Right atrium auricular region (tissue), 2 donors: ENCODE data around the gene MZB1. TPM values are rescaled to one million over a fixed set of nuclear protein-coding genes. Genes with fewer than 3 reads are reported as not detected.

ENCODE experiments used
- DNase-seq: peaks from one replicate; pipeline ENCODE4 v3.0.0-alpha.2; 2019; ENCODE audit warnings: low spot score
- H3K27ac ChIP-seq, 2 donors: fragments of 200-600 bp; sonication (generic); 1 replicate in 1 of 2; 2 replicates in 1 of 2; pipeline ENCODE4 v1.5.1; 2016 to 2019
- H3K27me3 ChIP-seq, 2 donors: fragments of 200-600 bp; sonication (generic); one replicate each; pipeline versions ENCODE4 v1.5.1 to v1.6.0; 2017 to 2019
- H3K36me3 ChIP-seq: fragments of 200-600 bp; sonication (generic); one replicate; pipeline ENCODE4 v1.5.1; 2016
- H3K4me1 ChIP-seq, 2 donors: fragments of 200-600 bp; sonication (generic); one replicate each; pipeline versions ENCODE4 v1.5.1 to v1.6.0; 2017 to 2019
- H3K4me3 ChIP-seq, 2 donors: fragments of 200-600 bp; sonication (generic); 1 replicate in 1 of 2; 2 replicates in 1 of 2; pipeline ENCODE4 v1.5.1; 2017 to 2019; ENCODE audit warnings: mild to moderate bottlenecking in 1 of 2, moderate library complexity in 1 of 2
- H3K9me3 ChIP-seq, 2 donors: fragments of 200-600 bp; sonication (generic); one replicate each; pipeline ENCODE4 v1.5.1; 2019
- CTCF ChIP-seq, 2 donors: fragments of 200-600 bp; sonication (generic); IDR thresholded peaks; one replicate each; pipeline ENCODE4 v1.5.1; 2019; ENCODE audit warnings: antibody characterized with exemption in 2 of 2
- total RNA-seq, 2 donors: library from RNA; depleted of rRNA; stranded (reverse); fragments of >200 nt; gene quantifications; one replicate each; pipeline ENCODE4 v1.1.0, GENCODE V29; 2016

The MZB1 gene
- total RNA-seq, 2 donors from 2014 or later: 0.70 to 1.3 TPM

- no peak for DNase-seq
- Histone ChIP-seq H3K4me1 (peaks cover 0 to 90% of the 10 kb centered on the region in 2 donors), H3K4me3 (peak overlapping the region; percentile 52 to 62), H3K36me3 (no peaks in the 10 kb centered on the region), H3K9me3 (no peaks in the 10 kb centered on the region), H3K27me3 (no peaks in the 10 kb centered on the region), H3K27ac (peak overlapping the region; percentile 93 to 96)
- TF ChIP-seq CTCF (IDR thresholded peaks at IDR 0.05): peak; percentile 16 to 58
Observed at GRCh38 chr5:139392678-139393496, 3.2 kb upstream of the MZB1 start.

- TF ChIP-seq CTCF (IDR thresholded peaks at IDR 0.05): no peak
- peaks cover 0 to 94% of the 10 kb centered on the region in 2 donors for H3K4me1 ChIP-seq
- no peaks in the 10 kb centered on the region for H3K36me3 ChIP-seq
- no peaks in the 10 kb centered on the region for H3K9me3 ChIP-seq
- H3K27ac ChIP-seq: peak overlapping the region; percentile 93 to 96
- no peaks in the 10 kb centered on the region for H3K27me3 ChIP-seq
- no peak for DNase-seq
- peak overlapping the region; percentile 52 to 62 for H3K4me3 ChIP-seq
Observed at GRCh38 chr5:139392324-139392677, 2.6 kb upstream of the MZB1 start.

- Histone ChIP-seq H3K27me3 (no peaks in the 10 kb centered on the region), H3K9me3 (no peaks in the 10 kb centered on the region), H3K36me3 (no peaks in the 10 kb centered on the region), H3K27ac (peak overlapping the region; percentile 93 to 96), H3K4me1 (peaks cover 0 to 88% of the 10 kb centered on the region in 2 donors), H3K4me3 (peak overlapping the region; percentile 52 to 62)
- DNase-seq: no peak
- TF ChIP-seq CTCF (IDR thresholded peaks at IDR 0.05): no peak
Observed at GRCh38 chr5:139391570-139392323, 2.0 kb upstream of the MZB1 start.

GRCh38 chr5:139390639-139391569 lies 1.2 kb upstream of the MZB1 start:
- H3K9me3 ChIP-seq: no peaks in the 10 kb centered on the region
- peaks cover 0 to 82% of the 10 kb centered on the region in 2 donors for H3K4me1 ChIP-seq
- no peaks in the 10 kb centered on the region for H3K27me3 ChIP-seq
- peak overlapping the region in 1 of 2 donors; percentile 62 for H3K4me3 ChIP-seq
- H3K27ac ChIP-seq: peak overlapping the region; percentile 93 to 96
- no peak for DNase-seq
- H3K36me3 ChIP-seq: no peaks in the 10 kb centered on the region
- TF ChIP-seq CTCF (IDR thresholded peaks at IDR 0.05): no peak

GRCh38 chr5:139388198-139388821 lies 1.4 kb downstream of the MZB1 start:
- peaks cover 0 to 70% of the 10 kb centered on the region in 2 donors for H3K4me1 ChIP-seq
- H3K36me3 ChIP-seq: no peaks in the 10 kb centered on the region
- no peaks in the 10 kb centered on the region for H3K9me3 ChIP-seq
- no peak for TF ChIP-seq CTCF (IDR thresholded peaks at IDR 0.05)
- H3K27me3 ChIP-seq: no peaks in the 10 kb centered on the region
- H3K4me3 ChIP-seq: peak overlapping the region in 1 of 2 donors; percentile 2
- DNase-seq: no peak
- H3K27ac ChIP-seq: peak overlapping the region; percentile 26 to 34
